SW 1271 (cell line): ENCODE measurements around the gene GLIS1.
"Not testable (repeated sequence)": the region's sequence is repeated elsewhere in the genome, so short reads cannot be mapped to it uniquely, and the experiment has no call there.

ENCODE experiments used
- DNase-seq, 2 experiments: peaks; one replicate each; lab custom pipeline; 2025; lab: John Stamatoyannopoulos, UW

Gene GLIS1

DNA sequence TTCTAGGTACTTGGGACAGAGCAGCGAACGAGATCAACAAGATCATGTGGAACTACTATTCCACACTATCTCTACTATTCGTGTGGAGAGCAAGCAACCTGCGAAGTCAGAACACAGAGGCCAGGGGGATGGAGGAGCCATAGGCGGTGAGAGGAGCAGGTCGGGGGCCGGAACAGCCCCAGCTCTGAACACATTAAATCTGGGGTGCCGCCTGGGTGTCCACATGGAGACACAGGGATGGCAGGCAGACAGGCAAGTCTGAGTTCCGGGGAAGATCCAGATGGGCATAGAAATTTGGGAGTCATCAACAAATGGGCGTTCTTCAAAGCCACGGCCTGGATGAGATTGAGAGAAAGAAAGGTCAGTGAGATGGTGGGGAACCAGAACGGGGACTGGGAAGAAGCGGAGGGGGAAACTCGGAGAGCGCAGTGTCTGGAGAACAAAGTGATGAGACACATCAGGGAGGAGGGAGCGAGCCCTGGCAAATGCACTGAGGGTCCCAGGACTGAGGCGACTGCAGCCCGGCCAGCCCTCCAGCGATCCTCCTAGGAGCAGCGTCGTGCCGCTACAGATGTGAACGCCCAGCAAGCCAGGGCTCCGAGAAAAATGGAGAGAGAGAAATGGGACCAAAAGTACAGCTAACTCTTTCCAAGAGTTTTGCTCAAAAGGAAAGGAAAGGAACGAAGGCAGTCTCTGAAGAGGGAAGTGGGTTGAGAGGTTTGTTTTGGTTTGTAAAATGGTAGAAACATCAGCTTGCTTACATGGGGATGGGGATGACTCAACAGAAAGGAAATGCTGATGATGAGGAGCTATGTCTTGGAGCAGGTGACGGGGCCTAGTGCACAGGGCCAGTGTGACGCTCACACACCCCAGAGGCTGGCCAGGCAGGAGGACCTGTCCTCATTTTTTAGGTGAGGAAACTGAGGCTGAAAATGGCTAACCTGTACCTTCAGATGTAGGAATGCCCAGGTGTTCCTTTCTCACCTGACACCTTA, 84.5 kb downstream of the GLIS1 start:
- DNase-seq = no peak

DNA sequence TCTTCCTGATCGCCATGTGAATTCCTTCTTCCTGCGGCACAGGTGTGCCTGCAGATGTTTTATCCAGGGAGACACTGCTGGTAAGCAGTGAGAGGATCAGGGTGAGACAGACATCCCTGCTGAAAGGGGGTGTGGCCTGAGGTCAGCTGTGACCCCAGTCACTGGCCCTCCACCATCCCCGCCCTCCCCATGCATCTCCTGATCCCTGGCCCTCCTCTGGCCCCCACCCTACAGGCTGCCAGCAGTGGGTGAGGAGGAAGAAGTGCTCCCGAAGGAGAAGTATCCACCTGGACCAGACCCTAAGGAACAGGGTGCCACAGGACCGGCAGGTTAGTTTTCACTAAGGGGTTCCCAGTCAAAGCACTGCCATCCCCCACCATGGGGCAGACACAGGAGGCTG, 85.3 kb downstream of the GLIS1 start:
- no peak for DNase-seq

DNA sequence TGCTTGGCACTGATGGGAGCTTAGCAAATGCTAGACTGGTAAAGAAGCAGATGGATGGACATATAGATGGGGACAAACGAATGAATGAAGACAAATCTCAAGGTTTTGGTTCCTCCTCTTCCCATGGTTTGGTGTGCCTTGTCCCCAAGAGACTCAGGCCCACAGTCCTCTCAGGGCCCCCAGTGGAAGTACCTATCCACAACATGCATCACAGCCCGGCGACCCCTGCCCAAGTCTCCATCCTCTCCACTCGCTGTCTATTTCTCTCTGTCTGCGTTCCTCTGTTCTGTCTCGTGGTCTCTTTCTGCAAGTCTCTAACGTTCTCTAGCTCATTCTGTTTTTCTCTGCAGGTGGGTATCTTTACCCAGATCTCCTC, 85.8 kb downstream of the GLIS1 start:
- no peak for DNase-seq

DNA sequence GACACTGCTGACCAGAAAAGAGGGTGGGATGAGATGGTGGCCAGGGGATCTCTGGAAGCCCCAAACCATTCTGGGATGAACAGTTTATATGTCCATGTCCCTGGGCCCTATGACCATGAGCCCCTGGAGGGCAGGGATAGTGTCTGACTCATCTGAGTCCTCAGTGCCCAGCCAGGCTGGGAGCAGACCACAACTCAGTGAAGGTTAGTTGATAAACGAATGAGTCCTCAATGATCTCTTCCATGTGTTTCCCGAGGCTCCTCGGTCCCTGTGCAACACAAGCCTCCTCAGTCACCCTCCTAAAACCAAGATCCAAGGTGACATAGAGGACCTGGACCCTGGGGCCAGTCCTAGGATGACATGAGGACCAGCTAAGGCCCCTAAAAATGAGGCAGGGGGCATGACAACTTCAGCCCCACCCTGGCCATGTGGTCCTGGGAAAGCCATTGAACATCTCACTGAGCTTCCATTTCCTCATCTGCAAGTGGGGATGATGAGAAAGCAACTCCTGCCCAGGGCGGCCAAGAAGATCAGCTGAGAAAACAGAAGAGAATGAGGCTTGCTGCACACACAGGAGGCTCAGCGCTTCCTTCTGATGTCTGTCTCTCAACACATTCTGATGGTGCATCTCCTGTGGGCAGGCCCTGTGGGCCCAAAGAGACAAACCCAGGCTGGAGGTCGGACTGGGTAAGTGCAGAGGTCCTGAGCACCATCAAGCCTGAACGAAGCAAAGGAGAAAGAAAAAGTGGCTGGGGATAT, 86.3 kb downstream of the GLIS1 start:
- no peak for DNase-seq

DNA sequence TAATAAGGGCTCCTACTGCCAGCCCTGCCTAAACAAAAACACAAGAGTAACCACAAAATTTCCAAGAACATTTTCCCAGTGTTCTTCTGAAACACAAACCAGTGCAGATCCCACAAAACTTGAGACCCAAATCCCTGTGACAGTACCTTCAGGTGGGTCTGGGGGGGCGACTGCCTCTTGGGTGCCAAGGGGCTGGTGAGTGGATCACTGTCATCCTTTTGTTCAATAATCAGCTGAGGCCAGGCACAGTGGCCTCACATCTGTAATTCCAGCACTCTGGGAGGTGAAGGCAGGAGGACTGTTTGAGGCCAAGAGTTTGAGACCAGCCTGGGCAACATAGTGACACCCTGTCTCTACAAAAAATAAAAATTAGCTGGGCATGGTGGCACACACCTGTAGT, 87.6 kb downstream of the GLIS1 start:
- no peak for DNase-seq

DNA sequence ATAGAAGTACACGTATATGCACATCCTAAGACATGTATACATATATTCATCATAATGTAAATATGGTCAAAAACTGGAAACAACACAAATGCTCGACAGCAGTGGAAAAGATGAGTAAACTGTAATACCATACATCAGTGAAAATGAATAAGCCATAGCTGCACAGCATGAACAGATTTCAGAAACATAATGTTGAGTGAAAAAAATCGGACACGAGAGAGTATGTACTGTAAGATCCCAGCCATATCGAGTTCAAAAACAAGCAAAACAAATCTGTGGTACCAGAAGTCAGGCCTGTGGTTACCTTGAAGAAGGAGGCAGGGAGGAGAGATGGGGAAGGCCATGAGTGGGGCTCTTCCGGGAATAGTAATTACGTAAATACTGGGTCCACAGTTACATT, 90.4 kb downstream of the GLIS1 start:
- DNase-seq = no peak

DNA sequence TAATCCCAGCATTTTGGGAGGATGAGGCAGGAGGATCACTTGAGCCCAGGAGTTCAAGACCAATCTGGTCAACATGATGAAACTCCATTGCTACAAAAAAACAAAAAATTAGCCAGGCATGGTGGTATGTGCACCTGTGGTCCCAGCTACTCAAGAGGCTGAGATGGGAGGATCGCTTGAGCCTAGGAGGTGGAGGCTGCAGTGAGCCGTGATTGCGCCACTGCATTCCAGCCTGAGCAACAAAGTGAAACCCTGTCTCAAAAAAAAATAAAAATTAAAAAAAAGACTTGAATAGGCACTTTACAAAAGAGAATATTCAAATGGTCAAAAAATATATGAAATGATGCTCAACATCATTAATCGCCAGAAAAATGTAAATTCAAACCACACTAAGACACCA, 91.0 kb downstream of the GLIS1 start:
- DNase-seq = not testable (repeated sequence)

DNA sequence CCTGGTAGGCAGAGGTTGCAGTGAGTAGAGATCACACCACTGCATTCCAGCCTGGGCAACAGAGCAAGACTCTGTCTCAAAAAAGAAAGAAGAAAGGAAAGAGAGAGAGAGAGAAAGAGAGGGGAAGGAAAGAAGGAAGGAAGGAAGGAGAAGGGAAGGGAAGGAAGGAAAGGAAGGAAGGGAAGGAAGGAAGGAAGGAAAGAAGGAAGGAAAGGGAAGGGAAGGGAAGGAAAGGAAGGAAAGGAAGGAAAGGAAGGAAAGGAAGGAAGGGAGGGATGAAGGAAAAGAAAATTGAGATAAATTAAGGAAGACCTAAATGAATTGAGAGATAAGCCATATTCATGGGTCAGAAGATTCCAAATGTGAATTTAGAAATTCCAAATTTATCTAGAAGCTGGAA, 92.2 kb downstream of the GLIS1 start:
- DNase-seq = no peak

DNA sequence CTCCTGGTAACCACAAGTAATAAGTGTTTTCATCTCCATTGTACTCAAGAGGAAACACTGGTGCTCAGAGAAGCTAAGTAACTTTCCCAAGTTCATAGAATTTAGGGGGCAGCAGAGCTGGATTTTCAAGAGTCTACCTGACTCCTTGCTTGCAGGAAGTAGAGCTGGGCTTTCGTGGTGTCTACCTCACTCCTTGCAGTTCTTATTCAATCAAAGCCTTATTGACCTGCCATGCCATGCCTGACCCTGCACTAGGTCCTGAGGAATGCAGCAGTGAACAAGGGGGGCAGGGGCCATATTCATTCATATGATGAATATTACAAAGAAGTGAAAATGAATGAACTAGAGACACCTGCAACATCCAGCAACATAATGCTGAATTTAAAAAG, 93.3 kb downstream of the GLIS1 start:
- no peak for DNase-seq

DNA sequence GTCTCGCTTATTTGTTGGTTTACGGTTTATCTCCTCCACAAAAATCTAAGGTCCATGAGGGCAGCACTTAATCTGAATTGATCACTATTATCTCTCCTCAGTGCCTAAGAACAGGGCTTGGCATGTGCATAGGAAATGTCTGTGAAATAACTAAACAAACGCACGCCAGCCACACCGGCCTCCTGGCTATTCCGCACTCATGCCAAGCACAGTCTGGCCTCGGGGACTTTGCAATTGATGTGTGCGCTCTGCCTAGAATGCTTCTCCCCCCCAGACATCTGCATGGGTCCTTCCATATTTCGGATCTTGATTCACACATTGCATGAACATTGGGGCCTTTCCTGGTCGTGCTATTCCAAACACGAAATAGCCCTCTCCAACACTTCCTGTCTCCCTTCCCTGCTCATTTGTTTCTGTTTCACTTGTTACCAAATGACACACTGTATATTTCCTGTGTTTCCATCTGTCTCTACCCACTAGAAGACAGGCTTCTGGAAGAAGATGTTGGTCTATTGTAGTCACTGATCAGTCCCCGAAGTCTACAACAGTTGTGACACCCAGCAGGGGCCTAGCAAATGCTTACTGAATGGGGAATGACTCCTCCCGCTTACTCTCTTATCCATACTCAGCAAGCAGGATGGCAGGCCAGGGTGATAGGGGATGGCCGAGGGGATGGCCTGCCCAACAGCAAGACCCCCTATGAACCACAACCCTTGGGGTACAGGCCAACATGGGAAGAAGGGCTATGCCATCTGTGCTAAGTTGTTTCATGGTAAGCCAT, 93.9 kb downstream of the GLIS1 start:
- DNase-seq = no peak

DNA sequence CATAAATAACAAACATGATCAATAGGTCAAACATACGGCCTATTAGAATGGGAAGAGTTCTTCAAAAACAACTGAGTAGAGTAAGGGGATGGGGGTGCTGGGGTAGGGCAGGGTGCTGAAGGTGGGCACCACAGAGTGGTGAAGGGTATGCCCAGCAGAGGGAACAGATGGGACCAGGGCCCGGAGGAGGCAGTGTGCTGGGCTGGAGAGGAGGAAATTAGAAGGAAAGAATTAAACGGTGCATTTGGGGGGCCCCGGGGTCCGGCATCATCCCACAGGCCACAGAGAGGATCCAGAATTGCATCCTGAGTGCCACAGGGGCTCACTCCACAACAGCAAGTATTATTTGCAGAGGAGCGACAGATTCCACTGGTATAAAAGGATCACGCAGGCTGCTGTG, 94.5 kb downstream of the GLIS1 start:
- DNase-seq = no peak

DNA sequence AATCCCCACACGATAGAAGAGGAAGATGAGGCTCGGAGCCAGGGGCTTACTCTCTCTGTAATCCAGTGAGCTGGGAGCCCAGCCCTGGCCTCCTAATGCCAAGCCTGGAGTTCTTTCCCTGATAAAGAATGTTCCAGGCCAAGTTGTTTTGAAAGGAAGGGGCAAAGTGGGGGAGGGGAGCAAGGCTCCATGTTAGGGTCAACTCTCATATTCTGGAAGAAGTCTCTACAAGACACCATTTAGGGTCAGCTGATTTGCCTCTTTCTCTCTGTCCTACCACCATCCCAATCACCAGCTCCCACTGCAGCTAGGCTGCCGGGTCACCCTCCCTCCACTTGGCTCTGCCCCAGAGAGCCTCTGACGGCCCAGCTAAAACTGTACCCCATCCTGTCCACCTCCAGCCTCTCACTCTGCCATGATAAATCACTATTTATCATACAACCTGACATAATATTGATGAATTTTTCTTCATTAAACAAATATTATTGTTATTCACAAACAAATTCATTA, 95.0 kb downstream of the GLIS1 start:
- no peak for DNase-seq

DNA sequence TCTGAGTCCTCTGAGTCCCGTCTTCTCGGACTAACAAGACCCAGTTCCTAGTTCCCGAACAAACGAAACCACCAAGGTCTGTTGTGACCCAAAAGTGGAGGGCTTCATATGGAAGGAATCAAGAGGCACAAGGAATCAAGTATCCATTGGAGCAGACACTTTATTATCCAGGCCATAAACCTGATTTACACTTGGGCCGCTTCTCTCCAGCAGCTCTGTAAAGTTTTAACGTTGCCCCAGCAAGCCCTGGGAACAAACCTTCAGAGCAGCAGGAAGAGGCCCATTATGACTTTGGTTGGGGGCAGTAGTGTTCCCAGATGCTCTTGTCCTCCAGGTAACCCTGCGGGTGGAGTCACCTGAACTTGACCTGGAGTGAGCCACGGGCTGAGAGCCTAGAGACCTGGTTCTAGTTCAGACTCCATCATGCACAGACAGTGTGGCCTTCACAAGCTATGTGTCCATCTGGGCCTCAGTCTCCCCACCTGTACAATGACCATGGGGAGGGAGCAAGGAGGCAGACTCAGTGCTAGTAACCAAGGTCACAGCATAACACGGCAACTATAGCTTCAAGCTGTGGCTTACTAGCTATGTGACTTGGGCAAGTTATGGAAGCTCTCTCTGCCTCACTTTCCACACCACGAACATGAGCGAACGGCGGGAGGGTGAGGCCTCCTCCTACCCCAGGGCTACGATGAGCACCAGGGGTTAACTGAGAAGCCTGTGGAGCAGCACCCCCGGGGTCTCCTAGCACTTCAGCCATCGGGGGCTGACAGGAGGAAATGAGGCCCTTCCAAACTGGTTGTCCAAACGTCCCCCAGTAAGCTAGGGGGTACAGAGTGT, 95.7 kb downstream of the GLIS1 start:
- DNase-seq = no peak

DNA sequence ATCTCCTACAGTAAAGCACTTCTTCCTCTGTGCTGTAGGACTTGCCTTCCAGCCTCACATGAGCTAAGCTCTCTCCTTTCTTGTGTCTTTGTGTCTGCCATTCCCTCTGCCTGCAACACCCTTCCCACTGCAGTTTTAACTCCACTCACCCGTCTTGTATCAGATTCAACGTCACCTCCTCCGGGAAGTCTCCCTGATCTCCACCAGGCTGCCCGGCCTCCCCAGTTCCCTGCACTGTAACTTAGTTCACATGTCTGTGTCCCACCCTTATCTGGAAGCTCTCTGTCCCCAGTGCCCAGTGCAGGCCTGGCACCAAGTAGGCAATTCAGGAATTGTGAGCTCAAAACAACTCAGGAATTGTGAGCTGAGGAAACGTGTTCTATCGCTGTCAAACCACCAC, 96.4 kb downstream of the GLIS1 start:
- DNase-seq = no peak

DNA sequence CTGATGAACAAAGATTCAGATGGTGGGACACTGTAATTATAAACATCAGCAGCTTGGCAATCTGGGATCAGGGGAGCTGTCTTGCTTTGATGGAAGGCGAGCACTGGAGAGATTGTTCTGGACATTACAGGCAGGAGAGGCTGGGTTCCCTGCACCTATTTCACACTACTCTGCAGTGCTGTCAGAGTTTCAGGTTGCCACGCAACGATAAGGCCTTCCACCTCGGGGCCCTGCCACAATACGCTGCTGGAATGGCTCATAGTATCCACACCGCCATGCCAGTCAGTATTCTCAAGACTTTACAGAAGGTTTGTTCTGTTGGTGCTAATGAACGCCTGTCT, 96.8 kb downstream of the GLIS1 start:
- no peak for DNase-seq

DNA sequence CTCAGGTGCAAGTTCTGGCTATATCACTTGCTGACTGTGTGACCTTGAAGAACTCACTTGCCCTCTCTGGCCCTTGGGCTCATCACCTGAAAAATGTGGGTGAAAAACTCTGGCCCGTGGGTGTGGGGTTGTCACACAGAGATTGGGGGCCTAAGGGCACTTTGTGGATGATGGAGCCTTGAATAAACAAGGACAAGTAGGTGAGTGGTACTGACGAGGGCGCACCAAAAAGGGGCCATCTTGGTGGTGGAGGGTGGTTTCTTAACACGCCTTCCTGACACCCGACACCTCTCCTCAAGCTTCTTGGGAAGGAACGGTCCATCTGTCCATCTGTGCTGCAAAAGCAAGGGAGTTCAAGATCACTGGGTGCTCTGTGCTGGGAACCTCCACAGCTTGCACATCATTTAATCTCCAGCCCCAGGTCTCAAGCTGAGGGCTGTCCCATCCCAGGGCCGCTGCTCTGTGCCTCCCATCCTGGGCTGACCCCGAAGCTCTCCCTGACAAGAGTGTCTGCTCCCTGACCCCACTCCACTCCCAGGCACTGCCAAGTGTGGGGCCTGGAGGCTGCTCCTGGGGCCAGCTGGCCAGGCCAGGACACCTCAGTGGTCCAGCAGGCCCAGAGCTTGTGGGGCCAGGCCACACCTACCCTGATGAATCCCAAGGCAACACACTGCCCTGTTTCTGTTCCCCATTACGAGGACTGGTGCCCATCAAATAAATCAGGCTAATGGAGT, 97.3 kb downstream of the GLIS1 start:
- DNase-seq = no peak

DNA sequence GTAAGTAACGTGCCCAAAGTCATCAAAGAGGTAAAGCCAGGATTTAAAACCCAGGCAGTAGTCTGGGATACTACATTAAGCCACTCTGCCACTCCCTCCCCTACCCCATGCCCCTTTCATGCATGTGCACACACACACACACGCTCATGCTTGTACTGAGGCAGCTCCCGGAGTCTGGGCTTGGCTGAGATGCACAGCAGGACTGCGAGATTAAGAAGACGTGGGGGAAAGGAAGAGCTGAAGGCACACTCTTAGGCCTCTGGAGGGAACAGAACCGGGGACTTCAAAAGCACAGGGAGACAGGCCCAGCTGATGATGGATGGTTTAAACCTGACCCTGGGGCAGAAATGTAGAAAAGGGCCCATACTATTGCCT, 98.3 kb downstream of the GLIS1 start:
- DNase-seq = no peak

DNA sequence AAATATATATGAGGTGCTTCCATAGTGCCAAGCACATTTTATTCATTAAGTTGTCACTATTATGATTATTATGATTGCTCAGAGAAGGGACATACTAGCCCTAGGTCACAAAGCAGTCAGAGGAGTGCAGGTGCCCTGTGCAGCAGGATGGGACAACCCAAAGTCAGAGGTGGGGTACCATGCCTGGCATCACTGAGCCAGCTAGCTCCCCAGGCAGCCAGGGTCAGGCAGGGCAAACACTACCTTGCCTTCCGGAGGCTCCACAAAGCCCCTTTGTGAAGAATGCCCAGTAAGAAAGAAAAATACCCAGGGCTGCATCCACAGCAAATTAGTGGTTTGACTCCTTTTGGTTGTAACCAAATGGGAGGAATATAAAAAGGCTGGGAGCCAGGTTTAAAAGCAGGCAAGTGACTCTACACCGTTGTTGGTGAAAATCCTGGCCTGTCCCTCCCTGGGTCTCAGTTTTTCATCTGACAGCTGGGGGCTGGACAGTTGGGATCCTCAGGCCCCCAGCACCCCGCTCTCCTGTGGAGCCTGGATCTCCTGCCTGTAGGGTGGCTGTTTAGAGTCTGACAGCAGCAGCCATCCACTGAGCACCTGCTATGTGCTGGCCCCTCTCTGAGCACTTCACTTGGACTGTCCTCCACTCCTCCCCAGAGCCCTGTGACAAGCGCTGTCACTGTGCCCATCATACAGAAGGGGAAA, 98.8 kb downstream of the GLIS1 start:
- no peak for DNase-seq

DNA sequence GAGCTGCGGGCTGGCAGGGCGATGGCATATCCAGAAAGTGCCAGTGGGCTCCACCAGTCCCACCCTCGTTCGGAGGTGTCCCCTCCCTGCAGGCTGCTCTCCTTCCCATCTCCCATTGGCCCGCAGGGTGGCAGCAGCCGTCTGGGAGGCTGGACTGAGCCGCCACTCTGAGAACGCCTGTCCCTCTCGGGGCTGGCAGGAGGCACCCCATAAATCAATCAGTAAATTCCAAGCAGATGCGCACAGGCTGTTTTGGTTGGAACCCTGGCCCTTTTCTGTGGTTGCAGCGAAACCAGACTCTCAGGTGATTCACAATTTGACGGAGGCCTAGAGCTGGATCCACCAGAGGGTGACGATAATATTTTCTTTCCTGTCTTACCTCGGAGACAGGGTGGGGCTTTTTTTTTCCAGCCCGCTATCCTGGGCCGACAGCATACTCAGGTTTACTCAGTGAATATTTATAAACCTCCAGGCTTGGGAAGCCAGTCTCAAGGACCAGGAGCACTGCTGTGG, 99.7 kb downstream of the GLIS1 start:
- DNase-seq = no peak
